HCT116 (cell line): ENCODE data around the gene GPANK1. TPM values are rescaled to one million over a fixed set of nuclear protein-coding genes. Genes with fewer than 3 reads are reported as not detected.

Experiments used
- ATAC-seq: fragments of 200-7000 bp; cut with Tn5 transposase; 2 replicates; pipeline ENCODE4 v1.9.1; 2020; ENCODE audit warnings: mild to moderate bottlenecking, moderate library complexity
- BruUV-seq: library from RNA; stranded (reverse); fragments of 400-500 nt; replicated peaks from 2 replicates; lab custom pipeline; 2021; lab: Mats Ljungman, UMichigan
- CTCF ChIA-PET: fragments of 300-600 bp; sonication (Branson Sonifier 250); formaldehyde crosslinking; loops from one replicate; lab custom pipeline; 2021; ENCODE audit warnings: antibody characterized with exemption; lab: Charles Lee
- POLR2A ChIA-PET: fragments of 300-600, 350-600 bp; sonication (Branson Sonifier 250); formaldehyde crosslinking; loops from one replicate; lab custom pipeline; 2021; ENCODE audit warnings: antibody characterized with exemption; lab: Charles Lee
- RAD21 ChIA-PET, 2 experiments: fragments of 300-600 bp; sonication (Branson Sonifier 250); formaldehyde crosslinking; loops; one replicate each; lab custom pipeline; 2023; ENCODE audit warnings: low total read pairs in 2 of 2; ENCODE audit not compliant: uncharacterized antibody in 2 of 2, unreplicated experiment in 2 of 2, low non-redundant PET in 1 of 2; lab: Charles Lee
- DNase-seq: peaks from one replicate; pipeline ENCODE4 v3.0.0-alpha.2; 2010; ENCODE audit warnings: low read depth, low spot score
- H2AFZ ChIP-seq: fragments of 200-600 bp; shearing (Covaris generic), sonication (generic); 2 replicates; pipeline ENCODE4 v1.6.1; 2017; ENCODE audit warnings: low read depth, mixed run types, mixed read lengths, antibody characterized with exemption, low read length; ENCODE audit not compliant: poor library complexity, severe bottlenecking
- H3K27ac ChIP-seq: 2 replicates; pipeline ENCODE4 v1.5.1; 2012; ENCODE audit warnings: low read depth, low read length
- H3K27me3 ChIP-seq: fragments of 200-600 bp; sonication (generic); 2 replicates; pipeline ENCODE4 v1.6.1; 2016; ENCODE audit warnings: mixed run types, low read length, mixed read lengths; ENCODE audit not compliant: insufficient read depth
- H3K36me3 ChIP-seq, 2 experiments: fragments of 200-500 bp in 1 of 2; fragments of 200-600 bp in 1 of 2; sonication (Bioruptor generic) in 1 of 2; sonication (generic) in 1 of 2; 2 replicates each; pipeline versions ENCODE4 v1.5.1 to v1.6.1; 2014 to 2016; ENCODE audit warnings: low read length in 2 of 2, inconsistent platforms in 1 of 2, mixed read lengths in 1 of 2, mixed run types in 1 of 2; ENCODE audit not compliant: insufficient read depth in 2 of 2, control insufficient read depth in 1 of 2
- H3K4me1 ChIP-seq, 2 experiments: fragments of 200-600 bp in 1 of 2; sonication (generic) in 1 of 2; 2 replicates each; pipeline versions ENCODE4 v1.5.1 to v1.6.1; 2012 to 2017; ENCODE audit warnings: low read length in 2 of 2, inconsistent platforms in 1 of 2, mild to moderate bottlenecking in 1 of 2, mixed read lengths in 1 of 2, mixed run types in 1 of 2, moderate library complexity in 1 of 2; ENCODE audit not compliant: insufficient read depth in 2 of 2, control insufficient read depth in 1 of 2
- H3K4me2 ChIP-seq: fragments of 200-600 bp; sonication (generic); 2 replicates; pipeline ENCODE4 v1.6.1; 2017; ENCODE audit warnings: mixed run types, low read length, mixed read lengths
- H3K4me3 ChIP-seq, 2 experiments: fragments of 200-600 bp in 1 of 2; sonication (generic) in 1 of 2; replicated peaks in 1 of 2; 2 replicates each; pipeline ENCODE4 v1.5.1; 2011 to 2016; ENCODE audit warnings: low read length in 2 of 2, control low read depth in 1 of 2, low read depth in 1 of 2, mild to moderate bottlenecking in 1 of 2, mixed read lengths in 1 of 2, mixed run types in 1 of 2
- H3K79me2 ChIP-seq: fragments of 200-600 bp; sonication (generic); 2 replicates; pipeline ENCODE4 v1.6.1; 2017; ENCODE audit warnings: mild to moderate bottlenecking, mixed run types, low read length, moderate library complexity, mixed read lengths; ENCODE audit not compliant: insufficient read depth
- H3K9ac ChIP-seq: fragments of 200-600 bp; sonication (generic); 2 replicates; pipeline ENCODE4 v1.6.1; 2016; ENCODE audit warnings: low read length, mixed read lengths
- H3K9me2 ChIP-seq: fragments of 200-600 bp; sonication (generic), shearing (Covaris generic); 2 replicates; pipeline ENCODE4 v1.6.1; 2017; ENCODE audit warnings: mixed run types, mild to moderate bottlenecking, moderate library complexity; ENCODE audit not compliant: insufficient read depth
- H3K9me3 ChIP-seq, 2 experiments: fragments of 200-500 bp in 1 of 2; fragments of 200-600 bp in 1 of 2; sonication (Bioruptor generic) in 1 of 2; sonication (generic) in 1 of 2; 2 replicates each; pipeline ENCODE4 v1.6.1; 2014 to 2017; ENCODE audit warnings: low read length in 2 of 2, mixed read lengths in 2 of 2, inconsistent platforms in 1 of 2, low read depth in 1 of 2, mild to moderate bottlenecking in 1 of 2, mixed run types in 1 of 2, moderate library complexity in 1 of 2; ENCODE audit not compliant: control insufficient read depth in 1 of 2, insufficient read depth in 1 of 2
- H4K20me1 ChIP-seq: fragments of 200-600 bp; sonication (generic), shearing (Covaris generic); 2 replicates; pipeline ENCODE4 v1.6.1; 2017; ENCODE audit warnings: mixed run types, mild to moderate bottlenecking, moderate library complexity; ENCODE audit not compliant: insufficient read depth
- CTCF ChIP-seq, 3 experiments: fragments of 200-600 bp in 1 of 3; sonication (generic) in 1 of 3; IDR thresholded peaks in 2 of 3; conservative IDR thresholded peaks in 1 of 3; 2 replicates each; pipeline ENCODE4 v1.5.1; 2012 to 2017; ENCODE audit warnings: low read depth in 2 of 3, low read length in 2 of 3, antibody characterized with exemption in 1 of 3, borderline replicate concordance in 1 of 3, control low read depth in 1 of 3, mild to moderate bottlenecking in 1 of 3, mixed read lengths in 1 of 3, mixed run types in 1 of 3, moderate library complexity in 1 of 3; ENCODE audit not compliant: insufficient read depth in 1 of 3
- EGR1 ChIP-seq: IDR thresholded peaks from 2 replicates; pipeline ENCODE4 v1.6.1; 2012; ENCODE audit warnings: low read depth
- ELF1 ChIP-seq: IDR thresholded peaks from 2 replicates; pipeline ENCODE4 v1.6.1; 2012; ENCODE audit warnings: low read depth, borderline replicate concordance
- EZH2 ChIP-seq: fragments of 200-600 bp; sonication (generic); IDR thresholded peaks from 2 replicates; pipeline ENCODE4 v1.6.1; 2017; ENCODE audit warnings: antibody characterized with exemption, mixed run types
- FOSL1 ChIP-seq: IDR thresholded peaks from 2 replicates; pipeline ENCODE4 v1.6.1; 2012; ENCODE audit warnings: low read depth
- JUND ChIP-seq: IDR thresholded peaks from 2 replicates; pipeline ENCODE4 v1.6.1; 2012
- RAD21 ChIP-seq: IDR thresholded peaks from 2 replicates; pipeline ENCODE4 v1.6.1; 2012; ENCODE audit warnings: low read depth, mild to moderate bottlenecking
- SIN3A ChIP-seq: IDR thresholded peaks from 2 replicates; pipeline ENCODE4 v1.6.1; 2012; ENCODE audit warnings: low read depth
- SP1 ChIP-seq: IDR thresholded peaks from 2 replicates; pipeline ENCODE4 v1.6.1; 2012; ENCODE audit warnings: low read depth
- SRF ChIP-seq: IDR thresholded peaks from 2 replicates; pipeline ENCODE4 v1.6.1; 2012; ENCODE audit warnings: low read depth
- TCF7L2 ChIP-seq: IDR thresholded peaks from 2 replicates; pipeline ENCODE4 v1.7.0; 2011; ENCODE audit warnings: borderline replicate concordance, inconsistent platforms; ENCODE audit not compliant: insufficient read depth, insufficient read length; ENCODE audit errors: extremely low read depth
- YY1 ChIP-seq: IDR thresholded peaks from 2 replicates; pipeline ENCODE4 v1.6.1; 2011; ENCODE audit warnings: low read length, low read depth, moderate library complexity, mild to moderate bottlenecking; ENCODE audit not compliant: insufficient replicate concordance; ENCODE audit errors: extremely low read depth
- ZNF274 ChIP-seq: fragments of 200-500 bp; sonication (Bioruptor generic); IDR thresholded peaks from 2 replicates; pipeline ENCODE4 v1.6.1; 2014; ENCODE audit warnings: mild to moderate bottlenecking, low read depth, low read length, inconsistent platforms
- intact Hi-C: fragments of 100-400 bp; cut with micrococcal nuclease; formaldehyde crosslinking; loops from 2 replicates; pipeline ENCODE4 v1.10.0; 2022
- total RNA-seq: library from RNA; stranded (reverse); gene quantifications from one replicate; pipeline ENCODE4 v1.2.1, GENCODE V29; 2021; ENCODE audit not compliant: unreplicated experiment
- TF ChIP-seq, protein P1 (sequence below): IDR thresholded peaks from 2 replicates; pipeline ENCODE4 v1.6.1; 2011; ENCODE audit warnings: mild to moderate bottlenecking, low read length, moderate library complexity; ENCODE audit not compliant: insufficient replicate concordance; ENCODE audit errors: extremely low read depth
- TF ChIP-seq, protein P2 (sequence below): IDR thresholded peaks from 2 replicates; pipeline ENCODE4 v1.6.1; 2012

GPANK1 gene
- total RNA-seq, 1 experiment from 2014 or later: 14.8 TPM

GRCh38 chr6:31700740-31701401 lies 36.1 kb upstream of the GPANK1 start:
- peaks cover 7 to 15% of the 10 kb centered on the region in 2 experiments; a peak in 3 of 4 replicates for H3K4me1 ChIP-seq
- no peak overlapping the region for H3K27ac ChIP-seq
- CTCF ChIA-PET: no interaction called here
- H3K27me3 ChIP-seq: no peaks in the 10 kb centered on the region
- no peak for DNase-seq
- no peak overlapping the region for H3K4me2 ChIP-seq
- BruUV-seq: no TSS peak
- no peak overlapping the region for H3K4me3 ChIP-seq
- peaks cover 13% of the 10 kb centered on the region for H3K79me2 ChIP-seq
- H3K9ac ChIP-seq: no peak overlapping the region
- intact Hi-C loops: no loop called here
- no peak for ATAC-seq
- RAD21 ChIA-PET: no interaction called here
- H3K9me3 ChIP-seq: no peaks in the 10 kb centered on the region
- TF ChIP-seq, protein P1, sequence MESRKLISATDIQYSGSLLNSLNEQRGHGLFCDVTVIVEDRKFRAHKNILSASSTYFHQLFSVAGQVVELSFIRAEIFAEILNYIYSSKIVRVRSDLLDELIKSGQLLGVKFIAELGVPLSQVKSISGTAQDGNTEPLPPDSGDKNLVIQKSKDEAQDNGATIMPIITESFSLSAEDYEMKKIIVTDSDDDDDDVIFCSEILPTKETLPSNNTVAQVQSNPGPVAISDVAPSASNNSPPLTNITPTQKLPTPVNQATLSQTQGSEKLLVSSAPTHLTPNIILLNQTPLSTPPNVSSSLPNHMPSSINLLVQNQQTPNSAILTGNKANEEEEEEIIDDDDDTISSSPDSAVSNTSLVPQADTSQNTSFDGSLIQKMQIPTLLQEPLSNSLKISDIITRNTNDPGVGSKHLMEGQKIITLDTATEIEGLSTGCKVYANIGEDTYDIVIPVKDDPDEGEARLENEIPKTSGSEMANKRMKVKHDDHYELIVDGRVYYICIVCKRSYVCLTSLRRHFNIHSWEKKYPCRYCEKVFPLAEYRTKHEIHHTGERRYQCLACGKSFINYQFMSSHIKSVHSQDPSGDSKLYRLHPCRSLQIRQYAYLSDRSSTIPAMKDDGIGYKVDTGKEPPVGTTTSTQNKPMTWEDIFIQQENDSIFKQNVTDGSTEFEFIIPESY: no peak
- TF ChIP-seq ELF1 (no peak), EGR1 (no peak), ZNF274 (no peak), SRF (no peak), SIN3A (no peak), FOSL1 (no peak), SP1 (no peak), YY1 (no peak), CTCF (IDR thresholded peaks at IDR 0.05 in 2 of 3, conservative IDR thresholded peaks at IDR 0.05 in 1 of 3; ENCODE audit: borderline replicate concordance in 1 of 3, insufficient read depth in 1 of 3, low read depth in 2 of 3, low read length in 2 of 3) (no peak), RAD21 (no peak), TCF7L2 (no peak), JUND (no peak), EZH2 (no peak)
- TF ChIP-seq, protein P2, sequence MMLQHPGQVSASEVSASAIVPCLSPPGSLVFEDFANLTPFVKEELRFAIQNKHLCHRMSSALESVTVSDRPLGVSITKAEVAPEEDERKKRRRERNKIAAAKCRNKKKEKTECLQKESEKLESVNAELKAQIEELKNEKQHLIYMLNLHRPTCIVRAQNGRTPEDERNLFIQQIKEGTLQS: no peak
- H2AFZ ChIP-seq: no peak overlapping the region
- POLR2A ChIA-PET: no interaction called here
- H4K20me1 ChIP-seq: no peaks in the 10 kb centered on the region
- no peaks in the 10 kb centered on the region for H3K9me2 ChIP-seq
- H3K36me3 ChIP-seq: peaks cover 0 to 8% of the 10 kb centered on the region in 2 experiments; a peak in 2 of 4 replicates
